ENCODE results near the gene LHPP. TPM values are rescaled to one million over a fixed set of nuclear protein-coding genes. Genes with fewer than 3 reads are reported as not detected.

LHPP gene, protein sequence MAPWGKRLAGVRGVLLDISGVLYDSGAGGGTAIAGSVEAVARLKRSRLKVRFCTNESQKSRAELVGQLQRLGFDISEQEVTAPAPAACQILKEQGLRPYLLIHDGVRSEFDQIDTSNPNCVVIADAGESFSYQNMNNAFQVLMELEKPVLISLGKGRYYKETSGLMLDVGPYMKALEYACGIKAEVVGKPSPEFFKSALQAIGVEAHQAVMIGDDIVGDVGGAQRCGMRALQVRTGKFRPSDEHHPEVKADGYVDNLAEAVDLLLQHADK
- total RNA-seq (2014; rRNA removed) (6.6 and 13.5 TPM in 2 replicates), Bru-seq, nascent RNA (percentile 41 among the genes with signal in this experiment), BruChase-seq, experiment 1, labeled RNA remaining after a 6-hour chase (percentile 38 among the genes with signal in this experiment), BruChase-seq, experiment 2, labeled RNA remaining after a 2-hour chase (percentile 42 among the genes with signal in this experiment)
- long read RNA-seq, partial matches to known transcripts, result 2 of 16 reads
- long read RNA-seq, other reads (novel, unspliced or antisense), result 8 of 16 reads

DNA sequence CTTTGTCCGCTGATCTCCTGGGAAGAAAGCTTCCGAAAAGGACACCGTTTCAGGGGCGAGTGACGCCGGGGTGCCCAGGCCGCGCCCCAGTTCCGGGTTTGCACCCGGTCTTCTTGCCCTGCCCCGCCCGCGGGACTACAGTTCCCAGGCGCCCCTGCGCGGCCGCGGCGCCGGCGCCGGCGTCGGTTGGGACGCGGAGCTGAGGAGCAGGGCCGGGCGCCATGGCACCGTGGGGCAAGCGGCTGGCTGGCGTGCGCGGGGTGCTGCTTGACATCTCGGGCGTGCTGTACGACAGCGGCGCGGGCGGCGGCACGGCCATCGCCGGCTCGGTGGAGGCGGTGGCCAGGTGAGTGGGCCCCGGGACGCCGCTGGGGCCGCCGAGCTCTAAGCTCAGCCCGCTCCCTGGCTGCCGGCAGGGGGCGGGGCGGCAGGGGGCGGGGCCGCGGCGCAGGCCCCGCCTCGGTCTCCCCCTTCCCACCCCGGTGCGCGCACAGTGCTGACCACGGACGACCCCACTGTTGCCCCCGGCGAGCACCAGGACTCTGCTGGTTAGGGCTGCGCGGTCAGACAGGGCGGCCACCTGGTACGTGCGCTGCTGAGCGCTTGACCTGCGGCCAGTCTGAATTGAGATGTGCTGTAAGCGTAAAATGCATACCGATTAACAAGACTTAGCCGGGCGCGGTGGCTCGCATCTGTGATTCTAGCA, at the start of gene LHPP:
Gene LHPP (plus strand): TSS at position 182 of the 706 bp plus-strand sequence. CDS start 40 bp downstream, at position 222.
- DNase-seq, result peak; percentile 73
- POLR2A ChIA-PET (ENCODE audit: unreplicated experiment), result interaction anchor here (0.6 kb wide), 2 partner anchors 71 to 1597 kb away, joined by 7 to 12 read pairs; no protein-coding TSS in a partner anchor

DNA sequence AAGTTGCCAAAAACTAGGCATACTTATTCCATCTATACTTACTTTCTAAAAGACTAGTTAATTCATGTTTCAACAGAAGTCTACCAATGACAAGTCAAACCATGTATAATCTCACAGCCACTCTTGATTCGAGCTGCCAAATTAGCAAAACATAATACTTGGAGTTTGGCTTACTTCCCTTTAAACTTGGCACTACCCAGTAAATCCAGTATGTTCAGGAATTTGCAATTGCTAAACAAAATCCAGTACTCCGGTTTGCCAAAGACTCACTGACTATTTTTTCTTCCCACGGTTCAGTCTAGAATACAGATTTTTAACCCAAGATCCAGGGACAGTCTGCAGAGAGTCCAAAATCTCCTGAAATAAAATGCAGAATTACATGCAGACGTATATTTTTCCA, 47.5 kb upstream of the LHPP start:
- POLR2A ChIA-PET (ENCODE audit: unreplicated experiment), result interaction anchor here (1.2 kb wide), 1 partner anchor 11 kb away, joined by 7 read pairs; no protein-coding TSS in a partner anchor
- no peak overlapping the region for H3K9ac ChIP-seq (ENCODE audit: low read length)
- intact Hi-C loops (cut with micrococcal nuclease), result no loop called here

More for the DNA sequence above, at the start of gene LHPP:
- peak within 1 kb of the TSS; percentile 86 for H3K4me2 ChIP-seq (ENCODE audit: low read length)
- BruUV-seq (replicated peaks), result no TSS peak
- H3K27ac ChIP-seq (ENCODE audit: low read length), result no peak within 1 kb of the TSS
- no peaks in the 10 kb centered on the region for H4K20me1 ChIP-seq (ENCODE audit: low read length)
- H3K9ac ChIP-seq (ENCODE audit: low read length), result peak within 1 kb of the TSS; percentile 66
- intact Hi-C loops (cut with micrococcal nuclease), result loop anchor here (1.0 kb wide), 1 partner anchor 45 kb away; no protein-coding TSS in a partner anchor
- CTCF ChIA-PET, result interaction anchor here (0.5 to 0.8 kb wide), 2 partner anchors 279 to 356 kb away, joined by 3 read pairs; no protein-coding TSS in a partner anchor
- H3K79me2 ChIP-seq (ENCODE audit: low read length), result 0 out of 2 replicates have a peak, but pooled peaks cover 5% of the 10 kb centered on the region
- H3K9me2 ChIP-seq (replicated peaks; ENCODE audit: low read length), result no peaks in the 10 kb centered on the region
- TF ChIP-seq EZH2phosphoT487 (IDR thresholded peaks at IDR 0.05; ENCODE audit: borderline replicate concordance, low read length) (no peak), EZH2 (IDR thresholded peaks at IDR 0.05; ENCODE audit: low read length, unreplicated experiment) (no peak)
- TF ChIP-seq, protein P1, sequence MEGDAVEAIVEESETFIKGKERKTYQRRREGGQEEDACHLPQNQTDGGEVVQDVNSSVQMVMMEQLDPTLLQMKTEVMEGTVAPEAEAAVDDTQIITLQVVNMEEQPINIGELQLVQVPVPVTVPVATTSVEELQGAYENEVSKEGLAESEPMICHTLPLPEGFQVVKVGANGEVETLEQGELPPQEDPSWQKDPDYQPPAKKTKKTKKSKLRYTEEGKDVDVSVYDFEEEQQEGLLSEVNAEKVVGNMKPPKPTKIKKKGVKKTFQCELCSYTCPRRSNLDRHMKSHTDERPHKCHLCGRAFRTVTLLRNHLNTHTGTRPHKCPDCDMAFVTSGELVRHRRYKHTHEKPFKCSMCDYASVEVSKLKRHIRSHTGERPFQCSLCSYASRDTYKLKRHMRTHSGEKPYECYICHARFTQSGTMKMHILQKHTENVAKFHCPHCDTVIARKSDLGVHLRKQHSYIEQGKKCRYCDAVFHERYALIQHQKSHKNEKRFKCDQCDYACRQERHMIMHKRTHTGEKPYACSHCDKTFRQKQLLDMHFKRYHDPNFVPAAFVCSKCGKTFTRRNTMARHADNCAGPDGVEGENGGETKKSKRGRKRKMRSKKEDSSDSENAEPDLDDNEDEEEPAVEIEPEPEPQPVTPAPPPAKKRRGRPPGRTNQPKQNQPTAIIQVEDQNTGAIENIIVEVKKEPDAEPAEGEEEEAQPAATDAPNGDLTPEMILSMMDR (conservative IDR thresholded peaks at IDR 0.05; ENCODE audit: low read depth, low read length), result no peak
- no peaks in the 10 kb centered on the region for H3F3A ChIP-seq (ENCODE audit: low read length, unreplicated experiment)
- no peaks in the 10 kb centered on the region for H3K9me3 ChIP-seq (ENCODE audit: low read length)
- peak; percentile 99 for ATAC-seq
- no peaks in the 10 kb centered on the region for H3K36me3 ChIP-seq (ENCODE audit: low read depth, low read length)
- H2AFZ ChIP-seq (ENCODE audit: low read length), result peak within 1 kb of the TSS; percentile 92
- H3K27me3 ChIP-seq (ENCODE audit: low read length), result no peaks in the 10 kb centered on the region
- no peaks in the 10 kb centered on the region for H3K4me1 ChIP-seq (ENCODE audit: insufficient read depth, low read length)
- peak within 1 kb of the TSS; percentile 86 for H3K4me3 ChIP-seq (ENCODE audit: low read length)

More for the DNA sequence above, 47.5 kb upstream of the LHPP start:
- Histone ChIP-seq H3K27me3 (ENCODE audit: low read length) (no peaks in the 10 kb centered on the region), H3K4me3 (ENCODE audit: low read length) (no peak overlapping the region), H3K9me3 (ENCODE audit: low read length) (no peaks in the 10 kb centered on the region), H3K36me3 (ENCODE audit: low read depth, low read length) (peaks cover 3% of the 10 kb centered on the region; the same call in 1 of the 2 replicates), H3K79me2 (ENCODE audit: low read length) (peaks cover 59% of the 10 kb centered on the region), H3F3A (ENCODE audit: low read length, unreplicated experiment) (no peaks in the 10 kb centered on the region), H3K4me2 (ENCODE audit: low read length) (no peak overlapping the region), H4K20me1 (ENCODE audit: low read length) (peaks cover 27% of the 10 kb centered on the region), H3K4me1 (ENCODE audit: insufficient read depth, low read length) (peaks cover 14% of the 10 kb centered on the region), H3K9me2 (replicated peaks; ENCODE audit: low read length) (no peaks in the 10 kb centered on the region), H2AFZ (ENCODE audit: low read length) (no peak overlapping the region), H3K27ac (ENCODE audit: low read length) (no peak overlapping the region)
- CTCF ChIA-PET, result interaction anchor here (1.1 kb wide), 1 partner anchor 11 kb away, joined by 7 read pairs; no protein-coding TSS in a partner anchor
- DNase-seq (no peak), ATAC-seq (no peak)
- no TSS peak for BruUV-seq (replicated peaks)
- TF ChIP-seq EZH2phosphoT487 (IDR thresholded peaks at IDR 0.05; ENCODE audit: borderline replicate concordance, low read length) (no peak), EZH2 (IDR thresholded peaks at IDR 0.05; ENCODE audit: low read length, unreplicated experiment) (no peak)
- TF ChIP-seq, protein P1 (conservative IDR thresholded peaks at IDR 0.05; ENCODE audit: low read depth, low read length), result no peak
